ENCODE results near the gene DHRS12.

DHRS12 gene

DNA sequence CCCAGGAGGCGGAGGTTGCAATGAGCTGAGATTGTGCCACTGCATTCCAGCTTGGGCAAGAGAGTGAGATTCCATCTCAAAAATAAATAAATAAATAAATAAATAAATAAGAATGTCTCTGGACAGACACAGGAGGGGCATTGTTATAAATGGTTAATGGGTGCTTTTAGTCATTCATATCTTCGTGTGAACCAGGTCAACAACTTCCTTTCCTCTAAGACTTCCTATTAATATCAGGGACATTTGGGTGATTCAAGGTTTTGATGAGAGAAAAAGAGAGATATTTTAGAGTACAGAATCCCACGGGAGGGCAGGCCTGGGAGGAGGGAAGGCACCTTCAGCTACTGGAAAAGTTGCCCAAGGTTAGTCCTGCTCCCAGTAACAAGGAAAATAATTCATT lies 23.9 kb downstream of the DHRS12 start:
- DNase-seq = no peak

GRCh38 chr13:51778392-51778791 lies 25.6 kb downstream of the DHRS12 start:
- DNase-seq = no peak

- no peak for DNase-seq
These were observed 26.0 kb downstream of the DHRS12 start for GRCh38 chr13:51777921-51778320.

DNA sequence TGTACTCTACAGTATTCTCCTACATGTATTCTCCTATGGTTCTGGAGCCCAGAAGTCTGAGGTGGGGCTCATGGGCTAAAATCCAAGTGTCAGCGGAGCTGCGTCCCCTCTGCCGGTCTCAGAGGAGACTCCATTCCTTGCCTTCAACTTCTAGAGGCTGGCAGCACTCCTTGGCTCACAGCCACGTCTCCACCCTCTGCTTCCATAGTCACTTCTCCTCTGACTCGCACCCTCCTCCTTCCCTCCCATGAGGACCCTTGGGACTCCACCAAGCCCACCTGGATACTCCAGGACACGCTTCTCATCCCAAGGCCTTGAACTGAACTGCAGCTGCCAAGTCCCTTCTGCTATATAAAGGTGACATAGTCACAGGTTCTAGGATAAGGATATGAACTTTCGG lies 27.8 kb downstream of the DHRS12 start:
- no peak for DNase-seq

GRCh38 chr13:51773515-51773914 lies 30.4 kb downstream of the DHRS12 start:
- DNase-seq = no peak

DNA sequence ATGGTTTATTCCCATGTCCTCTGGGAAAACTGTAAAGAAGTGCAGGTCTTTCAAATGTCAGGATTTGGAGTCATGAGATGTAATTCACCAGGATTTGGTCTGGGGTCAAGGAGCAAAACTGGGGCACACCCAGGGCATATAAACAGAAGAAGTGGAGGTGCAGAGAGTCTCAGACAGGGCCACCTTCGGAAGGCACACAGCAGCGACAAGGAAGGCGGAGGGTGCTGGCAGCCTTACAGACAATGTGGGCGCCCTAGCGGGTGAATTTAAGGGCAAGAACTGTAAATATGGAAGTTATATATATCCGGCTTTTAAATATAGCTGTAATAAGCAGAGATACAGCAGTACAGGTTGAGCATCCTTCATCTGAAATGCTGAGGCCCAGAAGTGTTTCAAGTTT lies 31.2 kb downstream of the DHRS12 start:
- DNase-seq = no peak

DNA sequence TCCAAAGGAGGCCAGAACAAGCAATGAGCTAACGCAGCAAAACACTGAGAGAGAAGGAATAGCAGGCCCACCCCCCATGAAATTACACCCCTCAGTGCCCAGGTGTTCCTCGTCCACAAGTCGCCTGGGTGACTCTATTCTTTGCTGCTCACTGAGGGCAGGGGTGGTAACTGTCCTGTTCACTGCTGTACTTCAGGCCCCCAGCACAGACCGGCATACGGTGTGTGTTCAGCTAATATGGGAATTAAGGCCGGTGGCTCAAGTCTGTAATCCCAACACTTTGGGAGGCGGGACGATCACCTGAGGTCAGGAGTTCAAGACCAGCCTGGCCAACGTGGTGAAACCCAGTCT lies 31.9 kb downstream of the DHRS12 start:
- DNase-seq = no peak

GRCh38 chr13:51771418-51772104 lies 32.4 kb downstream of the DHRS12 start:
- no peak for DNase-seq

DNA sequence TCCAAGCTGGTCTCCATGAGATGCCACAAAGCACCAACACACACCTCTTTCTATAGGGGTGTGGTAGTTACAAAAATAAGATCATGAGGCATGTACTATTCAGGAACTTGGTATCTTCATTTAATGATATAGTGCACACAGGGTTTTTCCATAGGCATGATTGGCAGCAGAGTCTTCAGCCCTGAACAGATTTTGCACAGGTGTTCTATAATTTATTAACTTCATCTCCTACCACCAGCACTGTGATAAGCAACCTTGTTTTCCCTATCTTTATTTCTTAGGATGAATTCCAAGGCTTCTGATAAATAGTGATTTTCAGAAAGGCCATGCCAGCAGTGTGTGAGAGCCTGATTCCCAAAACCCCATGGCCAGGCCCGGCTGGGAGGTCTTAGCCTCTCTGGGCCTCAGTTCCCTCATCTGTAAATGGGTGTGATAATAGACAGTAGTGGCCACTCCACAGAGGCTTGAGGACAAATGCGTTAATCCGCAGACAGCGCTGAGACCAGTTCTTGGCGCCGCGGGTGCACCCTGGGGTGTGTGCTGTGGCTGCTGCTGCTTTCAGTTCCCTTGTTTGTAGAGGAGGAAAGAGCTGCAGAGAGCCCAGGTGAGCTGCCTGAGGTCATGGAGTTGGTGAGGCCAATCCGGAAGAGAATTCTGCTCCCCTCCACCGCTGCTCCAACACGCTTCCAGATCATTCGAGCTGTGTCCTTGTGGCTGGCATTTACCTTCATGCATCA lies 33.1 kb downstream of the DHRS12 start:
- DNase-seq = no peak

- DNase-seq = no peak
These were observed 33.8 kb downstream of the DHRS12 start for GRCh38 chr13:51770160-51770559.

DNA sequence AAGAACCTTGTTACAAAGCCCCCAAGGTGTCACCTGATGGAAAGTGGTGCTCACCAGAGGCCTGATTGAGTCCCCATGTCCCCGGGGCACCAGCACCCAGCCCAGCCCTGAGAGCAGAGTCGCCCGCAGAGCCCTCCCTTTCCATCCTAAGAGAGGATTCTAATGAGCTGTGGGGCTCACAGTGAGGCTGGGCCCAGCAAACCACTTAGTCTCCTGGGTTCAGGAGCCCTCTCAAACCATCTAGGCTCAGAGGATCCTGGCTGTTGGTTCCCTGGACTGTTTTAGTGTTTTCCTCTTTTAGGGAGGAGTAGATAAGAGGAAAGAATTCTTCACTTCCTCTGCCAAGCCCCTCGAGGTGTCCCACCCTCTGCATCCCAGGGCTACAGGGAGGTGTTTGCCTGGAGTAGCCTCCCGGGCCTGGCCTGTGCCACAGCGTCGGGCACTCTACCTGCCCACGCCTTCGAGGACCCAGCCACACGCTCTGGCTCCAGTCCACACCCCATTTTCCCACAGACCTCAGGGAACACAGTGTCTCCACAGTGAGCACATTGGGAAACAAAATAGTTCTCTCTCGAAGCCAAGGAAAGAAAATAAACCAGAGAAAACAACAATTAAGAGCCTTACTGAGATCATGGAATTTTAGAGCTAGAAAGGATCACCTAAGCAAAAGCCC lies 34.4 kb downstream of the DHRS12 start:
- DNase-seq = no peak

- DNase-seq = no peak
These were observed 35.0 kb downstream of the DHRS12 start for GRCh38 chr13:51768976-51769375.

DNA sequence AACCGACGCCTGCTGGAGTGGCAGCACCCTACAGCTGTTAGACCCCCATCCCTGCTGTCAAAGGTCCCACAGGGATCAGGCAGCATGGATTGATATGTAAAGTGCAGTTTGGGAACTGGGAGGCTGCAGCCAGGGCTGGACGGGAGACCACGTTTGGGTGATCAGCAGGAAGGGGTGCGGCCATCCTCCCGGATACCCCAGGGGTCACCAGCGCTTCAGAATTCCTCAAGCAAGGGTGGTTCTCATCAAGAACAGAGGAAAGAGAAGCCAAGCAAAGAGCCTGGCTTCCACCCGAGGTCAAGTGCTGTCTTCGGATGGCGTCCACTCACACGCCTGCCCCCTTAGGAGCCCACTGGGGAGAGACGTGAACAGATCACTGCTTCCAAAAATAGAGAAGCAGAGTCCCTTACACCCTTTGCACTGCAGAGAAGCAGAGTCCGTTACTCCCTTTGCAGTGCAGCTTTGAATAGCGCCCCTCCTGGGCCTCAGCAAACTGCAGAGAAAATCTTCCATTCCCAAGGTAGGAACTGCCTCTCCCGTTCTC lies 35.5 kb downstream of the DHRS12 start:
- DNase-seq = no peak

GRCh38 chr13:51767100-51767499 lies 36.9 kb downstream of the DHRS12 start:
- no peak for DNase-seq

DNA sequence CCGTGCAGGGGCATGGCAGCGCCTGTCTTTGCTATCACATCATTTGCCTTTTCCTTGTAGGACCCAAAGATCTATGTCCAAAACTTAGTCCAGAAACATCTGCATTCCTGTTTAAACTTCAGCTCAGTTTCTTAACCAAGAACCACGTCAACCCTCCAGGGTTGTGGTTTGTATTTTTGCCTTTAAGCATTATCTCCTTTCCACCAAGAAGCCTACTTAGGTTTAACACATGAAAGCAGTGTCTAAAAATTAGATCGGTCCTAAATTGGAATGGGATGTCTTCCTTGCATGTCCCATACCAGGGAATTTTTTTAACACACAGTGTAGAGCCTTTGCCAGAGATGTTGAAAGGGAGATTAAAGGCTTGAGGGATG lies 38.8 kb downstream of the DHRS12 start:
- DNase-seq = no peak

GRCh38 chr13:51764184-51765141 lies 39.5 kb downstream of the DHRS12 start:
- DNase-seq = peak; percentile 19 to 39 (median 34)

DNA sequence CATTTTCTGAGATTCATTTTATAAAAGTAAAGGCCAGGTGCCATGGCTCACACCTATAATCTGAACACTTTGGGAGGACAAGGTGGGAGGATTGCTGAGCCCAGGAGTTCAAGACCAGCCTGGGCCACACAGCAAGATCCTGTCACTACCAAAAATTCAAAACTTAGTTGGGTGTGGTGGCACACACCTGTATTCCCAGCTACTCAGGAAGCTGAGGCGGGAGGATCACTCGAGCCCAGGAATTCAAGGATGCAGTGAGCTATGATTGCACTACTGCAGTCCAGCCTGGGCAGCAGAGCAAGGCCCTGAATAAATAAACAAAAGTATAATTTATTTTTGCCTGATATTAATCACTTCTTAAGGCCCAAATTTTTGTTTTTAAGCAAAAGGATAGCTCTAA lies 40.5 kb downstream of the DHRS12 start:
- DNase-seq = no peak

DNA sequence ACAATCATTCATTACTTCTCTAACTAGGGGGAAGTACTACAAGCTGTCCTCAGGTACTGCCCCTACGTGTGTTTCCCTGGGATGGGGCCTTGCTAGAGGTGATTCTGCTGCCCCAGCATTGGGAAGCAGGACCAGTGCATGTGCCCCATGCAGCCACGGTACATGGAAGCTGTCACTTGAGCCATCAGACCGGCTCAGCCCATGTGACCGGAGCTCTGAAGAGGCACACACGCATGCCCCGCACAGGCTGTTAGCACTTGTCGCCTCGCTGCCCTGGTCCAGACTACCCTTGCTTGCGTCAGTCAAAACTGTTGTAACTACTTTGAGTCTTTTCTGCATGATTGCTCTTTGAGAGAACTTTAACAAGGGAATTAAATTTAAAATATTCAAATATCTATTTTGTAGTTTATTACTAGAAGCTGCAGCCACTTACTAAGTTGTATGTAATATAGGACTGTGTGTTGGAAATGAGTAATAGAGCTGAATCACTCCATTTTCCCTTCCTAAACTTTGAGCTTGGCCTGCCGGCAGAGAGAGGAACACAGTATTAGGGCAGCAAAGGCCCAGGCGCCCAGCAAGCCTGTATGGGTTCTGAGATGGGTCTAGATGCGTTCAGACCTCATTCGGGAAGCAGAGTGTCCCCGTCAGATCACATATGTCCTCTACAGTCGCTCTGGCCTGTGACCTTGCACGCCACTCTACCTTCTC lies 42.2 kb downstream of the DHRS12 start:
- no peak for DNase-seq

DNA sequence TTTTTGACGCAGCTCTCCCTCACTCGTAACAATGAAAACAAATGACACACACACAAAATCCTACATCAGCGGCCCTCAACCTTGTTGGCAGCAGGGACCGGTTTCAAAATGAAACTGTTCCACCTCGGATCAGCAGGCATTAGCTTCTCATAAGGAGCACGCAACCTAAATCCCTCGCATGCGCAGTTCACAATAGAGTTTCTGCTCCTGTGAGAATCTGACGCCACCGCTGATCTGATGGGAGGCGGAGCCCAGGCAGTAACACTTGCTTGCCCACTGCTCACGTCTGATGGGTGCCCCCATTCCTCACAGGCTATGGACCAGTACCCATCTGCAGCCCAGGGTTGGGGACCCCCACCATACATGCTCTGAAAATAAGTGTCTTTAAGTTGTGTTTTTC lies 43.4 kb downstream of the DHRS12 start:
- no peak for DNase-seq

DNA sequence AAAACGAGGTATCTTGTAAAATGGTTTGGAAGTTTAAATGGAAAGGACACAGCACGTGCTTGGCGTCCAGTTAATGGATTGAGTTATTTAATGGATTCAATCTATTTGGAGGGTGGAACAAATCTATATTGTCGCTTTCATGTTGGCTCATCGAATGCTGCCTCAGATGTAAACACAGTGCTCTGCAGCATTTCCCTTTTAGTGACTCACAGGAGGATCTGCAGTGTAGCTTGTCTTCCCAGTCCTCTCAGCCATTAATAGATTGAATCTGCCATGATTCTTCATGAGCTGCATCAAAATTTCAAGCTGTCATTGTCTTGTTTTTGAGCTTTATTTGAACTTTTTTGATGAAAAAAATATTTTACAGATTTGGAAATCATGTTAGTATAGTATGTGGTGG lies 44.7 kb downstream of the DHRS12 start:
- no peak for DNase-seq

GRCh38 chr13:51758691-51759090 lies 45.3 kb downstream of the DHRS12 start:
- no peak for DNase-seq

GRCh38 chr13:51756651-51757050 lies 47.3 kb downstream of the DHRS12 start:
- DNase-seq = no peak

Data from stimulated activated naive CD4-positive, alpha-beta T cell (primary cell).